ENCODE data around the gene DCAF8.

Gene DCAF8

GRCh38 chr1:160169553-160170399 is 92.6 kb downstream of the DCAF8 start:
- Histone ChIP-seq H3K27me3 (ENCODE audit: control insufficient read depth, insufficient read depth, low read length) (peaks cover 2% of the 10 kb centered on the region), H3K9me3 (ENCODE audit: control insufficient read depth, insufficient read depth, low read length) (no peaks in the 10 kb centered on the region), H3K36me3 (ENCODE audit: control insufficient read depth, insufficient read depth, low read length) (no peaks in the 10 kb centered on the region), H3K4me1 (ENCODE audit: control insufficient read depth, insufficient read depth, low read length) (peaks cover 42% of the 10 kb centered on the region), H3K4me3 (ENCODE audit: low read depth, low read length) (no peak overlapping the region), H3K9ac (ENCODE audit: low read depth, low read length) (no peak overlapping the region)

DNA sequence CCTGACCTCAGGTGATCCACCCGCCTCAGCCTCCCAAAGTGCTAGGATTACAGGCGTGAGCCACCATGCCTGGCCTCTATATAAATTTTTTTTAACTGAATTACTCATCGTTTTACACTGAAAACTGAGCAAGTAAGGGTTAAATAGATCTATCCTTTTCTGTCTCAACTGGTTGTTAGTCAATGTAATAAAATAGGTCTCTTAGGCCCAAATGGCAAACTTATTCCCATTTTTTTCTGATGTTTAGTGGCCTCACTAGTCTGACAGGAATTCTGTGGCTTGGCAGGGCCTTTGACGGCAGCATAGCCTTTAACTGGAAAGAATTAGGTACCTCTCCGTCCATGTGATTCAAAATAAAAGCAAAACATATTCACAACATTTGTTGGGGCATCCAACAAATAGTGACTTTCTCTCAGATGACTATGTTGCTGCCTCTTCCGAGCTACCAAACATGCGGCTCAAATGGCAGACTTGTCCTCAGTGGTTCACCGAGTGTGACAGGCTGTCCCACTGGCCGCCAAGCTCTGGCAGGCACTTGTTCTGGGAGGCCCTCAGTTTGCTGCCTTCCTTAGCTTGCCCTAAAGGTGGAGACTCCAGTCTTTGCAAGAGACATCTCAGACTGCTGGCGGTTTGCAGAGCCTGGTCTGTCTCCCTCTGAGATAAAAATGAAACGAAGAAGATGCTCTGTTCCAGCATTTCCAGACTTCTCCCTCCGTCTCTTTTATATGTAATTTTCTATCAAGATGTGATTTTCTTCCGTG is 93.6 kb downstream of the DCAF8 start:
- Histone ChIP-seq H3K4me1 (ENCODE audit: control insufficient read depth, insufficient read depth, low read length) (peaks cover 42% of the 10 kb centered on the region), H3K4me3 (ENCODE audit: low read depth, low read length) (no peak overlapping the region), H3K9ac (ENCODE audit: low read depth, low read length) (no peak overlapping the region), H3K27me3 (ENCODE audit: control insufficient read depth, insufficient read depth, low read length) (peaks cover 2% of the 10 kb centered on the region), H3K36me3 (ENCODE audit: control insufficient read depth, insufficient read depth, low read length) (no peaks in the 10 kb centered on the region), H3K9me3 (ENCODE audit: control insufficient read depth, insufficient read depth, low read length) (no peaks in the 10 kb centered on the region)

DNA sequence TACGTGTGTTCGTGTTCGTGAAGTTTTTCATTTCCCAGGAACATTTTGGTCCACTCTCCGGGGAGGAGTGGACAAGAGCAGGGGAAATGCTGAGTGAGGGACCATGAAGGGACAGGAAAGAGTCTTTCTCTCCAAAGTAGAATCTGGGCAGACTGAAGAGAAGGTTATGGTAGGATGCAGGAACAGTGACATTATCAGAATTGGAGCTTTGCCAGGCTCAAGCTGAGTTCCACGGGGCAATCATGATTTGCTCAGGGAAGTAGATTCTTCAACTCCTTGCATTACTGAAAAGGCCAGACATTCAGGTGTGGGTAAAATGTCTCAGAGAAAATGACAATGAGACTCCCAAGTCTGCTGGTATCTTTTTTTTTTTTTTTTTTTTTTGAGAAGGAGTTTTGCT is 94.3 kb downstream of the DCAF8 start:
- H3K4me1 ChIP-seq (ENCODE audit: control insufficient read depth, insufficient read depth, low read length) = peaks cover 42% of the 10 kb centered on the region
- no peak overlapping the region for H3K4me3 ChIP-seq (ENCODE audit: low read depth, low read length)
- no peaks in the 10 kb centered on the region for H3K36me3 ChIP-seq (ENCODE audit: control insufficient read depth, insufficient read depth, low read length)
- H3K9me3 ChIP-seq (ENCODE audit: control insufficient read depth, insufficient read depth, low read length) = no peaks in the 10 kb centered on the region
- H3K9ac ChIP-seq (ENCODE audit: low read depth, low read length) = no peak overlapping the region
- H3K27me3 ChIP-seq (ENCODE audit: control insufficient read depth, insufficient read depth, low read length) = peaks cover 2% of the 10 kb centered on the region

DNA sequence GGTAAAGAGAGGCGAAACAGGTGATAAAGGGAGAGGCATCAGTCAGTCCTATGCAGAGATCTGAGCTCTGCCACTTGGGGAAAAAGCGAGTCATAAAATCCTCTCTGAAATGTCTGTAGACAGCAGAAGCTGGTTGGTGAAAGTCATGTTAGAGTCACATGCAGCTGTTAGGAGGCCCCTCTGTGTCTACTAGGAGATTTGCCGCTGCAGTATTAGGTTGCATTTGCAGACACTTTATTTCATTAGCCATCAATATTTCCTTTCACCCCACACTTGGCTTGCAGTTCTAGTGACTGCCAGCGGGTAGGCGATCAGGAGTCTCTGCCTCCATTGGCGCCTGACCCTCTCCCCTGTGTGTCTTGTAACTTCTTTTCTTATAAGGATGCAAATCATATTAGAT is 94.8 kb downstream of the DCAF8 start:
- H3K9ac ChIP-seq (ENCODE audit: low read depth, low read length) = no peak overlapping the region
- no peaks in the 10 kb centered on the region for H3K36me3 ChIP-seq (ENCODE audit: control insufficient read depth, insufficient read depth, low read length)
- peaks cover 2% of the 10 kb centered on the region for H3K27me3 ChIP-seq (ENCODE audit: control insufficient read depth, insufficient read depth, low read length)
- no peaks in the 10 kb centered on the region for H3K9me3 ChIP-seq (ENCODE audit: control insufficient read depth, insufficient read depth, low read length)
- H3K4me1 ChIP-seq (ENCODE audit: control insufficient read depth, insufficient read depth, low read length) = peaks cover 41% of the 10 kb centered on the region
- H3K4me3 ChIP-seq (ENCODE audit: low read depth, low read length) = no peak overlapping the region

GRCh38 chr1:160167056-160167455 is 95.3 kb downstream of the DCAF8 start:
- Histone ChIP-seq H3K4me3 (ENCODE audit: low read depth, low read length) (no peak overlapping the region), H3K9me3 (ENCODE audit: control insufficient read depth, insufficient read depth, low read length) (no peaks in the 10 kb centered on the region), H3K27me3 (ENCODE audit: control insufficient read depth, insufficient read depth, low read length) (no peaks in the 10 kb centered on the region), H3K9ac (ENCODE audit: low read depth, low read length) (no peak overlapping the region), H3K4me1 (ENCODE audit: control insufficient read depth, insufficient read depth, low read length) (peaks cover 36% of the 10 kb centered on the region), H3K36me3 (ENCODE audit: control insufficient read depth, insufficient read depth, low read length) (no peaks in the 10 kb centered on the region)

DNA sequence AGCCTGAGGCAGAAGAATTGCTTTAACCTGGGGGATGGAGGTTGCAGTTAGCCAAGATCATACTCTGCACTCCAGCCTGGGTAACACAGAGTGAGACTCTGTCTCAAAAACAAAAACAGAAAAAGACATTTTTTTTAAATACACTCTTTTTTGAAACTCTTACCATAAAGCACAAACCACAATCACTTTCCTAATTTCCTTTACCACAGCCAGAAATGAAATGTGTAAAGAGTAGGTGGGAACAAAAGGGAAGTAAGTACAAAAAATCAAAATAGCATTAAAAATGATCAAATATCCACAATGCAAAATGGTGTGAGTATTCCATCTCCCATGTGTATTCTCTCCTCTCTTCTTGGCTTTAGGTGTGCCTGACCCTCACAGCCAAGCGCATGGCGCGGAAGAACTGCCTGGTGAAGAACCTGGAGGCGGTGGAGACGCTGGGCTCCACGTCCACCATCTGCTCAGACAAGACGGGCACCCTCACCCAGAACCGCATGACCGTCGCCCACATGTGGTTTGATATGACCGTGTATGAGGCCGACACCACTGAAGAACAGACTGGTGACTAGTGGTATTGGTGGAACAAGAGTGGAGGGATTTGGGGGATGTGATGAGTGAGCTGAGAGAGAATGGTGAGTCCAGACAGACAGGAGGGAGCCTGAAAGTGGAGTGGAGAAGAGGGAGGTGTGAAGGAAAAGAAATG is 96.0 kb downstream of the DCAF8 start:
- H3K4me3 ChIP-seq (ENCODE audit: low read depth, low read length) = no peak overlapping the region
- H3K9me3 ChIP-seq (ENCODE audit: control insufficient read depth, insufficient read depth, low read length) = no peaks in the 10 kb centered on the region
- no peaks in the 10 kb centered on the region for H3K36me3 ChIP-seq (ENCODE audit: control insufficient read depth, insufficient read depth, low read length)
- H3K9ac ChIP-seq (ENCODE audit: low read depth, low read length) = no peak overlapping the region
- H3K4me1 ChIP-seq (ENCODE audit: control insufficient read depth, insufficient read depth, low read length) = peaks cover 29% of the 10 kb centered on the region
- no peaks in the 10 kb centered on the region for H3K27me3 ChIP-seq (ENCODE audit: control insufficient read depth, insufficient read depth, low read length)

Data from iPS-15b (cell line).